GM12878 (cell line): ENCODE results near the gene C1orf50. TPM values are rescaled to one million over a fixed set of nuclear protein-coding genes. Genes with fewer than 3 reads are reported as not detected.

Experiments
- ATAC-seq: fragments of 200-7000 bp; cut with Tn5 transposase; 3 replicates; pipeline ENCODE4 v1.9.1; 2020; ENCODE audit warnings: mild to moderate bottlenecking, moderate library complexity
- BruUV-seq: library from RNA; stranded (reverse); fragments of 400-500 nt; replicated peaks from 2 replicates; lab custom pipeline; 2021; lab: Mats Ljungman, UMichigan
- CTCF ChIA-PET: fragments of 300-600 bp; sonication (Branson Sonifier 250); formaldehyde crosslinking; extraction: SDS; loops from one replicate; lab custom pipeline; 2021; ENCODE audit warnings: inconsistent platforms; lab: Yijun Ruan, JAX
- POLR2A ChIA-PET: fragments of 350-600 bp; formaldehyde crosslinking; extraction: SDS; loops from one replicate; lab custom pipeline; 2021; ENCODE audit warnings: inconsistent platforms; lab: Charles Lee
- RAD21 ChIA-PET: fragments of 300-600 bp; sonication (Branson Sonifier 250); formaldehyde crosslinking; loops from one replicate; lab custom pipeline; 2023; ENCODE audit warnings: antibody characterized with exemption; ENCODE audit not compliant: unreplicated experiment; lab: Charles Lee
- SMC1A ChIA-PET: fragments of 300-600 bp; sonication (Branson Sonifier 250); formaldehyde crosslinking; loops from one replicate; lab custom pipeline; 2023; ENCODE audit not compliant: unreplicated experiment, uncharacterized antibody; lab: Charles Lee
- DNase-seq: peaks from one replicate; pipeline ENCODE4 v3.0.0-alpha.2; 2011; ENCODE audit warnings: low read depth, low spot score
- FAIRE-seq: peaks from 3 replicates; lab custom pipeline; 2011; peaks lifted over from hg19 to GRCh38; lab: Jason Lieb, UNC
- H2AFZ ChIP-seq: 2 replicates; pipeline ENCODE4 v1.6.0; 2011; ENCODE audit warnings: low read depth, low read length, control low read depth; ENCODE audit not compliant: control insufficient read depth
- H3K27ac ChIP-seq: 2 replicates; pipeline ENCODE4 v1.5.1; 2011; ENCODE audit warnings: control low read depth; ENCODE audit not compliant: control insufficient read depth, insufficient read depth
- H3K27me3 ChIP-seq, 2 experiments: replicated peaks in 1 of 2; 2 replicates each; pipeline versions ENCODE4 v1.6.0 to v1.6.1; 2011; ENCODE audit warnings: low read length in 1 of 2; ENCODE audit not compliant: control insufficient read depth in 2 of 2, insufficient read depth in 2 of 2
- H3K36me3 ChIP-seq, 2 experiments: 2 replicates each; pipeline ENCODE4 v1.5.1; 2011; ENCODE audit warnings: low read length in 1 of 2; ENCODE audit not compliant: control insufficient read depth in 2 of 2, insufficient read depth in 2 of 2
- H3K4me1 ChIP-seq: 2 replicates; pipeline ENCODE4 v1.6.1; 2011; ENCODE audit warnings: mild to moderate bottlenecking, low read length, moderate library complexity, mixed read lengths; ENCODE audit not compliant: control insufficient read depth, insufficient read depth
- H3K4me2 ChIP-seq: 2 replicates; pipeline ENCODE4 v1.6.0; 2011; ENCODE audit warnings: control low read depth; ENCODE audit not compliant: control insufficient read depth, insufficient read depth
- H3K4me3 ChIP-seq: fragments of 200-600 bp; sonication (generic); 2 replicates; pipeline ENCODE4 v1.5.1; 2016
- H3K79me2 ChIP-seq: 2 replicates; pipeline ENCODE4 v1.6.0; 2011; ENCODE audit warnings: low read length; ENCODE audit not compliant: control insufficient read depth, insufficient read depth
- H3K9ac ChIP-seq: 2 replicates; pipeline ENCODE4 v1.8.0; 2011; ENCODE audit warnings: low read length, control low read depth, mixed read lengths; ENCODE audit not compliant: control insufficient read depth, insufficient read depth
- H3K9me3 ChIP-seq: replicated peaks from 3 replicates; pipeline ENCODE4 v1.5.1; 2011; ENCODE audit warnings: mild to moderate bottlenecking, low read length; ENCODE audit not compliant: control insufficient read depth, insufficient read depth
- H4K20me1 ChIP-seq: 2 replicates; pipeline ENCODE4 v1.6.0; 2011; ENCODE audit not compliant: control insufficient read depth, insufficient read depth
- ASH2L ChIP-seq: fragments of 300-600, 200-600 bp; sonication (generic); IDR thresholded peaks from 2 replicates; pipeline ENCODE4 v1.6.1; 2017; ENCODE audit warnings: low read depth, mild to moderate bottlenecking, borderline replicate concordance
- BHLHE40 ChIP-seq, 2 experiments: fragments of 450-650 bp in 1 of 2; IDR thresholded peaks; 2 replicates each; pipeline ENCODE4 v1.6.1; 2011 to 2017; ENCODE audit warnings: low read depth in 2 of 2, borderline replicate concordance in 1 of 2, improper control_type of control experiment in 1 of 2, low read length in 1 of 2, mild to moderate bottlenecking in 1 of 2
- FOXM1 ChIP-seq: IDR thresholded peaks from 2 replicates; pipeline ENCODE4 v1.6.1; 2012; ENCODE audit warnings: low read depth, mild to moderate bottlenecking, inconsistent platforms, low read length, moderate library complexity
- IKZF1 ChIP-seq: fragments of 450-650 bp; conservative IDR thresholded peaks from 2 replicates; pipeline ENCODE4 v1.6.1; 2017; ENCODE audit warnings: antibody characterized with exemption, mild to moderate bottlenecking
- MTA3 ChIP-seq: IDR thresholded peaks from 2 replicates; pipeline ENCODE4 v1.6.1; 2012; ENCODE audit warnings: low read length, inconsistent platforms, borderline replicate concordance
- NR2F1 ChIP-seq: fragments of 450-650 bp; conservative IDR thresholded peaks from 2 replicates; pipeline ENCODE4 v1.6.1; 2017; ENCODE audit warnings: mild to moderate bottlenecking
- RB1 ChIP-seq: fragments of 450-650 bp; formaldehyde crosslinking; IDR thresholded peaks from 2 replicates; pipeline ENCODE4 v1.6.1; 2017; ENCODE audit warnings: mild to moderate bottlenecking, borderline replicate concordance
- RFX5 ChIP-seq: IDR thresholded peaks from 2 replicates; pipeline ENCODE4 v1.6.1; 2011; ENCODE audit warnings: low read depth, low read length, improper control_type of control experiment
- SMC3 ChIP-seq: IDR thresholded peaks from 2 replicates; pipeline ENCODE4 v1.6.1; 2011; ENCODE audit warnings: low read length, improper control_type of control experiment, borderline replicate concordance
- SREBF2 ChIP-seq: IDR thresholded peaks from 2 replicates; pipeline ENCODE4 v1.6.1; 2012; ENCODE audit warnings: mild to moderate bottlenecking, low read length
- SRF ChIP-seq, 2 experiments: IDR thresholded peaks; 2 replicates each; pipeline ENCODE4 v1.6.1; 2011; ENCODE audit warnings: low read depth in 2 of 2, low read length in 2 of 2, mild to moderate bottlenecking in 1 of 2, moderate library complexity in 1 of 2
- TCF12 ChIP-seq: IDR thresholded peaks from 2 replicates; pipeline ENCODE4 v1.6.1; 2011; ENCODE audit warnings: low read depth, mild to moderate bottlenecking, low read length
- YY1 ChIP-seq: IDR thresholded peaks from 2 replicates; pipeline ENCODE4 v1.6.1; 2011; ENCODE audit warnings: low read depth, mild to moderate bottlenecking, low read length
- ZNF274 ChIP-seq: IDR thresholded peaks from one replicate; pipeline ENCODE4 v1.8.0; 2011; ENCODE audit not compliant: insufficient read length, insufficient read depth
- WGBS: methylation state at CpG from one replicate; pipeline ENCODE4 v1.1.6; 2016; ENCODE audit warnings: low lambda C conversion rate; ENCODE audit not compliant: insufficient replicate concordance, insufficient coverage; ENCODE audit errors: missing lambda C conversion rate; 5-methylcytosine and 5-hydroxymethylcytosine counted together
- in situ Hi-C: fragments of 300-500 bp; cut with MboI; formaldehyde crosslinking; loops from 9 replicates; pipeline ENCODE4 v1.14.3; 2018; ENCODE audit warnings: mixed read lengths
- intact Hi-C: fragments of 100-400 bp; cut with micrococcal nuclease; formaldehyde crosslinking; loops from one replicate; pipeline ENCODE4 v1.14.2; 2022; ENCODE audit not compliant: unreplicated experiment
- polyA plus RNA-seq, 11 experiments: library from polyadenylated mRNA; depleted of rRNA in 4 of 11; unstranded in 6 of 11; stranded (reverse) in 5 of 11; fragments of >200 nt; fragmentation: Nextera tagmentation in 4 of 11; fragmentation: Illumina TruSeq in 1 of 11; extraction: Ambion mirVana in 4 of 11; extraction: Trizol in 1 of 11; gene quantifications; 1 replicate in 1 of 11; 2 replicates in 10 of 11; pipeline versions ENCODE4 v1.2.1 to v1.2.3, GENCODE V29; 2011 to 2016; ENCODE audit warnings: inconsistent platforms in 2 of 11, missing spikeins in 2 of 11, low read depth in 1 of 11
- total RNA-seq, 4 experiments: library from RNA; depleted of rRNA in 3 of 4; stranded (reverse); fragments of >200 nt in 3 of 4; fragmentation: Illumina TruSeq in 1 of 4; extraction: Trizol in 1 of 4; gene quantifications; 2 replicates each; pipeline versions ENCODE4 v1.2.1 to v1.2.3, GENCODE V29; 2013 to 2021

Gene C1orf50
- total and polyA plus RNA-seq, 10 of the 15 experiments (the other 5 are each of a cell fraction or from before 2014, with no cell fraction given), result 1.2 to 10.7 (median 6.7) TPM

- in situ Hi-C loops (loop anchor here (10.0 kb wide), 1 partner anchor 142 kb away; no protein-coding TSS in a partner anchor), intact Hi-C loops (no loop called here)
- TF ChIP-seq TCF12, result no peak
- TF ChIP-seq RB1, result no peak
- TF ChIP-seq YY1, result no peak
- TF ChIP-seq RFX5, result no peak
- TF ChIP-seq FOXM1, result no peak
- TF ChIP-seq BHLHE40 (IDR thresholded peaks at IDR 0.05; ENCODE audit: borderline replicate concordance in 1 of 2, low read depth in 2 of 2, low read length in 1 of 2), result no peak
- no peak for TF ChIP-seq ASH2L
- TF ChIP-seq SREBF2, result no peak
- TF ChIP-seq IKZF1, result no peak
- TF ChIP-seq SMC3, result no peak
- no peak for TF ChIP-seq ZNF274
- TF ChIP-seq NR2F1, result no peak
- no peak for TF ChIP-seq SRF (IDR thresholded peaks at IDR 0.05; ENCODE audit: low read depth in 2 of 2, low read length in 2 of 2)
- TF ChIP-seq MTA3, result no peak
- Histone ChIP-seq H3K79me2 (no peaks in the 10 kb centered on the region), H3K9ac (no peak overlapping the region), H3K36me3 (no peaks in the 10 kb centered on the region), H3K4me2 (no peak overlapping the region), H4K20me1 (no peaks in the 10 kb centered on the region), H3K27ac (no peak overlapping the region), H3K27me3 (no peaks in the 10 kb centered on the region), H2AFZ (no peak overlapping the region; the same call in 1 of the 2 replicates), H3K4me1 (peaks cover 11% of the 10 kb centered on the region), H3K4me3 (no peak overlapping the region), H3K9me3 (no peaks in the 10 kb centered on the region)
- no TSS peak for BruUV-seq
- CTCF ChIA-PET, result interaction anchor here (0.9 to 1.0 kb wide), 2 partner anchors 44 to 57 kb away, joined by 3 to 5 read pairs; no protein-coding TSS in a partner anchor
- POLR2A ChIA-PET, result no interaction called here
- ATAC-seq, result peak; percentile 17; the same call in 1 of the 3 replicates
- RAD21 ChIA-PET, result no interaction called here
- FAIRE-seq, result no peak
- WGBS, result 69% methylated on average over 8 of the region's 8 CpGs
- SMC1A ChIA-PET, result interaction anchor here (0.8 kb wide), 1 partner anchor 30 kb away, joined by 3 read pairs; the partner anchor contains the start of genes C1orf50 and P3H1
- DNase-seq, result no peak
These were observed 30.4 kb upstream of the C1orf50 start for GRCh38 chr1:42736571-42737200.
